ENCODE data around the gene TIAM1.

Gene TIAM1

DNA sequence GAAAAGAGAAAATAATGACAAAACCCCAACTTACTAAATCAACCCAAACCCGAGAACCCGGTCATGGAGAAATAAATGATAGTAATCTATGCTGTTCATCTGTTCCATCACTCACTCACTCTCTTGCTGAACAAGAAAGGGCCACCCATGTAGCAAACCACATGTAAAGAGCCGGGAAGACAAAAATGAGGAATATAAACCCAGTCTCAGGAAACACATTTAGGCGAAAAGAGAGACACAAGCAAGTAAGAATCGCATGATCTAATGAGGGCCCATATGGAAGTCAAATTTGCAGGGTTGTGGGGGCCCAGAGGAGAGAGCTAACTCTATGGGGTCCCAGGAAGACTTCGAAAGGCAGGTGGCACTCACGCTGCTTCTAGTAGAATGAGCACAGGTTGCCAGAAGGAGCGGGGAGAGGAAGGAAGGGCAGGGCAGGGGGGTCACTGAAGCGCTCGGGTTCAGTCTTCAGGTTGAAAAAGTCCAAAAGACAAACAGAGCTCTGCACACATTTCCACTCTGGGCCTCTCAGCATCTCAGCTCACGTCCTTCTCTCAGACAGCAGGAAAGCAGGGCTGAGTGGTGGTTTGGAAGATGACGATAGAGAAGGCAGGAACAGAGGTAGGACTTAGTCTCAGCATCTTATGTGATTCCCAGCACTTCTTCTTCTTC is 162.8 kb downstream of the TIAM1 start:
- DNase-seq = no peak

DNA sequence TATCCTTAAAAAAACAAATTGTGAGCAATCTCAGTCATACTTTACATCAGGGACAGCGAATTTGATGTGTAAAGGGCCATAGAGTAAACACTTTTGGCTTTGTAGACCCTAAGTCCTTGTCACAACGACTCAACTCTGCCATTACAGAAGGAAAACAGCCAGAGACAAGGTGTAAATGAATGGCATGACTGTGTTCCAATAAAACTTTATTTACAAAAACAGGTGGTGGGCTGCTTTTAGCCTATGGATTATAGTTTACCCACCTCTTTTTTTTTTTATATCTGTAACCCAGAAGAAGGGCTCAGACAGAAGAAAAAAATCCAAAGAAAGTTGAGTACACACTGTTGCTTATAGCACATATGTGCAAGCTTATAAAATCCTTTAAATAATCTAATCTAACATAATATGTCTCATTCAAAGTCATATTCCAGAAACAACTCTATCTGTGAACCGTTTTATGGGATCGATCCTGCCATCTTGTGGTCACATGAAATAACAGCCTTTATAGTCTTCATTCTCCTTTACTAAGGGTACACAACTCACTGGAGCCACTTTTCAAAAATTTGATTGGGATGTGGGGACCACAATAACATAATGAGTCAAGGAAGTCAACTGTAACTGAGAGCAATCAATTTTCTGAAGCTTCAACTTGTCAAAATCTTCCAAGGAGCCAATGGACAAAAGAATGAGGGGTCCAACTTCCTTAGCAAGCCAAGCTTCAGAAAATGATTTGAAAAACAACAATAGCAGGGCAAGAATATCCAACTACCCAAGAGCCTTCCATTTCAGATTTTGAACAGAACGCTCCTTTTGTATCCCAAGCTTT is 163.6 kb downstream of the TIAM1 start:
- peak in 4 of 56 donors; percentile 15 to 45 (median 16) for DNase-seq

DNA sequence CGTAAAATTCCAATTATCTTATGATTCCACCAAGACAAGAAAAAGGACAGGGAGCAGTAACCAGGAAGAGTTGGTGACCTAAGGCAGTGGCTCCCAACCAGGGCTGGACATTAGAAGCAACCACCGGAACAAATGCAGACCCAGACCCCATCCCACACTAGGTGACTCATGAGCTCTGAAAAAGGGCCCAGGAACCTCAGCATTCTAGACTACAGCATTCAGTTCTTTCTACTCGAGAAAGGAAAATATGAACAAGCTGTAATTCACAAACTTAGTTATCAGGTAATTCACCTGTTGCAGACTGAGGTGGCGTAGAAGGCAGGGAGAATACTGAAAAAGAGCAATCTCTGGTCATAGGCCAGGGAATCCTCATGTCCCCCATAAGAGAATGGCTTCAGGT is 167.3 kb downstream of the TIAM1 start:
- DNase-seq = no peak

DNA sequence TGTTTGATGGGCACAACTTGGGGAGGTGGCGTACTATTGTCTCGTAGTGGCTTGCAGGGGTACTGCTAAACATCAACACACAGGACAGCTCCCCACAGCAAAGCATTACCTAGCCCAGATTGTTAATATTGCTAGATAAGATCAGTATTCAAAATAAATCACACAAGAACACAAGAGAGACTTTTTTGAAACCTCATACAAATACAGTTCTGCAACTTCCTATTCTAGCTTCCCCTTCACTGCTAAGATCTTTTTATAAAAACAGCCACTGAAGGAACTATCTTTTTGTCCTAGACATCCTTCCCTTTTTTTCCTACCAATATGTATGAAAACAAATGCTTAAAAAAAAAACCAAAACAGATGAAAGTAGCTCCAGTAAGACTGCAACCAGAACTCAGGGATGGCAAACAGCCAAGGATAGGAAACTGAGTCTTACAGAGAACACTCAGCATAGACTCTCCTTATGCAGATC is 167.9 kb downstream of the TIAM1 start:
- no peak for DNase-seq

DNA sequence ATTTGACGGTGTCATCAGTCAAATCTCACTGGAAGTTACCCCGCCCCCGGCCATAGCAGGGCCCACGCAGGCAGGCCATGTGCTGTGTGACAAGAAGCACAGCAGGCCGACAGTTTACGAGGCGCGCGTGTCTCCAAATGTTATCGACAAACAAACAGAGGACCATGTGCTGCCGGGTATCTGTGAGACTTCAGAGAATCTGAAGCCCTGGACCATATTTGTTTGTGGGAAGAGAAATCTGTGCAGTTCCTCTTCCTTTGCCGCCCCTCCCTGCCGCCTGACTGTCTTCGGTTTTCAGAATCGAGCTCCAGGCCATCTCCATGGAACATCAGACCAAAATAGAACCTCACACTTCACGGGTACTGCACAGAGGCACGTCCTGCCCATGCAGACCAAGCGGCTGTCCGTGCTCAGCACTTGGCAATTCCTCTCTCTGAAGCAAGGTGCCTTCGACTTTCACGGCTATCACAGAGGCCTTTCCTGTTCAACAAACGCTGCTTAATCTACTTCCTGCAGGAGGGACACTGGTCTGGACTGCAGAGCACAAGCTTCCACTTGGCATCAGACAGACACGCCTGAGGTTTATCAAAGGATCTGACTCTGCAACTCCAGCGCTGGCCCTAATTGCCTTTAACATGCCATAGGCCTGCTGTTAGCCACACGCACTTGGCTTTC is 170.0 kb downstream of the TIAM1 start:
- peak in 44 of 56 donors; percentile 13 to 89 (median 40) for DNase-seq

DNA sequence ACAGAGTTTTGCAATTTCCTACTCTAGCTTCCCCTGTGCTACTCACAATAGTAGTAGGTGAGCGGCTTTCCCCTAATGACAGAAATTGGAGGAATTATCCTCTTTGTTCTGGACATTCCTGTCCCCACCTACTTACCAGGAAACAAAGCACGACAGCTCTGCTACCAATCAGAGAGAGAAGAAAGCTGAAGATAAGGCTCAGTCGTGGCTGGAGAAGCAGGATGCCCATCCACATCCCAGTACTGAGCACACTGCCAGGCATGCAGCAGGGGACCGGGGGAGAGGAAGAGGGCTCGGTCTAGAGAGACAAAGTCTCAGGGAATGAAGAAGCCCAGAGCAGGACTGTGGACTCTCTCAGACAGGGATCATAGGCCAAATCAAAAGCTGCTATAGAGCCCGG is 171.7 kb downstream of the TIAM1 start:
- DNase-seq = no peak

DNA sequence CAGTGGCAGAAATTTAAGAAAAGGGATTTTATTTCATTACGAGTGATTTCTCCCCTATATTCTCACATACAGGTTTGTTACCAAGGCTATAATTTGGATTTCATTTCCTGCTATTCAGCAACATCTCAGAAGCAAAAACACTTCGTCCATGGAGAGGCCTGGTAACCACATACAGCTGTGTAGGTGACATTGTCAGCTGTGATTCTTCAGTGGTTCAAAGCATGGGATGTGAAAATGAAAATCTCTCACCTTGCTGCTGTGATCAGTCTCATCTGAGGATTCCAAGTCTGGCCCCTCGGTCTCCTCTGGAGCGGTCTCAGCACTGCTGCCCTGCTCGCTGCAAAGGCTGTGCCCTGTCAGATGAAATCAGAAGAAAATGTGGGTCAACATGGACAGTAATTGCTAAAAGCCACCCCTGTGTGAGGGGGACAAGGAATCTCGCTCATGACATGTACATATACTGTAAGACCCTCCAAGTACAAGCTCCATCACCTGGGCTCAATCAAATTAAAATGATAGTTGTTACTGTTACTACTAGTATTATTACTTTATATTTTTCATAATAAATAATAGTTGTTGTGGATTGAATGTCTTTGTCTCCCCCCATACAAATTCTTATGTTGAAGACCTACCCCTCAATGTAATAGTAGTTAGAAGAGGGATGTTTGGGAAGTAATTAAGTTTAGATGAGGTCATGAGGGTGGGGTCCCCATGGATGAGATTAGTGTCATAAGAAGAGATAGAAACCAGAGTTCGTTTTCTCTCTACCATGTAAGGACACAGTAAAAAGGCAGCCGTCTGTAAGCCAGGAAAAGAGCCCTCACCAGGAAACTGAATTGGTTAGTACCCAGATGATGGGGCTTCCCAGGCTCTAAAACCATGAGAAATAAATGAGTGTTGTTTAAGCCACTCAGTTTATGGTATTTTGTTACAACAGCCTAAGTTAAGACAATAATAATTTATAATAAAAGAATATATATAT is 179.1 kb downstream of the TIAM1 start:
- DNase-seq = no peak

DNA sequence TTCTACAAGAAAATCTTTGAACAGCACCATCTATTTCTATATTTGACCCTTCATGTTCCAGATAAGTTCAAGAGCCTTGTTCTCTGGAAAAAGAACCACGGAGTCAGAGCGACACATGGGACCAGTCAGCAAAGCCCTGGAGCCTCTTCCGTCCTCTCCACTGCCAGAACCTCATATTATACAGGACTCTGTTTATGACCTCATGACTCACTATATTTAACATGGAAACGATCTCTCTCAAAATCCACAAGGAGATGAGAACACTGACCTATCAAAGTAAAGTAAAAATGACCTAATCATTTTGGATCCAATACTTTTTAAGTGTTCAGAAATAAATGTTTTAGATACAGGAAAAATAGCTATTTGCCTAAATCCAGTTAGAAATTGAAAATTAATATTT is 181.2 kb downstream of the TIAM1 start:
- no peak for DNase-seq

DNA sequence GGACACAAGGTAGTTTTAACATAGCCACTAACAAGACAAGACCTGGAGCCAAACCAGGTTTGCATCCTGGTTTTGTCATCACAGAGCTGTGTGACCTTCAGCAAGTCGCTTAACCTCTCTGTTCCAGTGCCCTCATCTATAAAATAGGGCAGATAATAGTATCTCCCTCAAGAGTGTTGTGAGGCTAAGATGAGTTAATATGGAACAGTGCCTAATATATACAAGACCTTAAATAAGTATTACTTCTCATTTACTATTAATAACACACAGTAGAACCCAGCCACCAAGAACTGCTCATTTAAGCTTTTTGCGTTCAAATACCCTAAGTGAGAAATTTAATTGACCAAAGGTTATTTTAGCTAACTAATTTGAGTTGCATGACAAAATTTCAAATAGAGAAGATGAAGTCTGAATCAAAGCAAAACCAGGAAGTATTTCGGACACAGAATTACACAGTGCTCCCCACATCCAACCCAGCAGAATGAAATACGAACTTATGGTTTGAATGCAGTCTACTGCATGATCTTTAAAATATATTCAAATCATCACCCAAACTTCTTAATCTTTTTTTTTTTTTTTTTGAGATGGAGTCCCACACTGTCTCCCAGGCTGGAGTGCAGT is 181.9 kb downstream of the TIAM1 start:
- DNase-seq = no peak

DNA sequence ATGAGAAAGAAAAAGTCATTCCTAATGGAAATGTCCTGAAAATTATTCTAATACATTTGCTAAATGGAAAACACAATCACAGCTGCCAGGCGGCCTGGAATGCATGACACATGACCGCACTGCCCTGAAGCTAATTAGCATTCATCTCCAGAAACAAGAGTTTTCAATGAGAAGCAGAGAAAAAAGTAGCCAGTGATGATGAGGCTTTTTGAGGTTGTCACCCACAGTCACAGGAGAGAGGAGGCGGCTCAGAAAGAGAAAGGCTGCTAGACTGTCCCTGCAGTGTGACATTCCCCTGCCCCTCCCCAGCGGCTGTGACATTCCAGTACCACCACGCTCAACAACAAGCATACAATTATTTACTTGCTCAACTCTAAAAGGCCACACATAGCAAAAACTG is 182.9 kb downstream of the TIAM1 start:
- DNase-seq = peak in 45 of 56 donors; percentile 7 to 77 (median 40)

DNA sequence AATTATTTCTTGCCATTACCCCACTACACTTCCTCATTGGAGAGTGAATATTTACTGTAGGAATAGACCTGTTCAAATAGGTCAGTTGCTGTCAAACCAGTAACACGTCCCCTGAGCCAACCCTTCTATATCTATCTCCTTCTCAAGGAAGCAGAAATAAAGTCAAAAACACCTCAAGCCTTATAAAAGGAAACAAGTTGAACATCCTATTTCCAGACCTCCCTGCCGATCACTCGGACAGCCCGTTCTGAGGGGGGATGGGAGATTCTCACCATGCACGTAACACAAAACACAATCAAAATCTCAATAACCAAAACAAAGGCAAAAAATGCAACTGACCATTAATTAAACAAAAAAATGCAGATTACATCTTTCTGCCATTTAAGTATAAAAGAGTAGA is 184.3 kb downstream of the TIAM1 start:
- DNase-seq = no peak

DNA sequence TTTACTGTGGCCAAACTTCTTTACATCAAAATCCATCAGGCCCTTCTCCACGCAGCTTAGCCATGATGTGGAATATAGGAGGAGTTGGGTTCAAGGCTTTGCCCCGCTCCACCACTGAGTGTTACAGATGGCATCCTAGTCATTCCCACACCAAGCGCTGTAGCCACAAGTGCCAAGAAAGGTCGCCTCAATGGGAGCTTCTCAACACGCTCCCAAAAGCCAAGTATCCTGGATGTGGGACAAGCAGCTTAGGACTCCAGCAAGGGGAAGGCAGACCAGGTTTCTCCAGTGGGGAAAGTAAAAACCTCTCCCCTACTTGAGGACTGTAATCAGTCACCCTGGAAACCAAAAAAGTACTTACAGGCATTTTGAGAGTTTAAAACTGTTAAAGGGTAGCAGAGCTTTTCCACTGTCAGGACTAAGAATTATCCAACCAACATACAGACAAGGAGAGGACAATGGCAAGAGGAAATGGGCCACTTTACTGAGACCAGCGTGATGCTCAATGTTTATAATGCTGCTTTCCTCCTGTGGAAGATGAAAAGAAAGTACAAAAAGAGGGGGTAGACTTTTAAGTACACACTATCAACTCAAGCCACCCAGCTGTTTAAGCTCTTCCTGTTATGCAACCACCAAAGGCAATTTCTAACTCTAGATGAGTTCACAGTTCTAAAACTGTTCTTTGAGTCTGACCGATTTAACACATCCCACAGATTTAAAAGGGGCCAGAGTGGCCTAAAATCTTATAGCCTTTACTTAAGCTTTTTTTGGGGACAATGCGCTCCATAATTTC is 185.1 kb downstream of the TIAM1 start:
- DNase-seq = peak in 1 of 56 donors; percentile 23

DNA sequence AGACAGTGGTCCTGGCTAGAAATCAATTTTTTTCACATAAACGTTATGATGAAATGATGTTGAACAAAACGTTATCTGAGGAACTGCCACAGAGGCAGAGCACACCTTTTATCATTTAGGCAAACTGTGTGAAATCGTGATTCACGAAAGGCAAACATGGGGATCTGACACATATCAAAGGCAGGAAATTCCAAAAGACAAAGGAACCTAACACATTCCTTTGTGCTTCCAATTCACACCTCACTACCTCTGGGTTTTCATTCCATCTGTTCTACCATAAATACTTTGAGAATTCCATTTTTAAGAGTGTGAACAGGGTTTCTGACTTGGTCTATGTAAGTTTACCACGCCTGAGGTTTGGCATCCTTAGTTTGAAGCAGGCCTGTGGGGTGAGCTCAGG is 186.3 kb downstream of the TIAM1 start:
- no peak for DNase-seq

DNA sequence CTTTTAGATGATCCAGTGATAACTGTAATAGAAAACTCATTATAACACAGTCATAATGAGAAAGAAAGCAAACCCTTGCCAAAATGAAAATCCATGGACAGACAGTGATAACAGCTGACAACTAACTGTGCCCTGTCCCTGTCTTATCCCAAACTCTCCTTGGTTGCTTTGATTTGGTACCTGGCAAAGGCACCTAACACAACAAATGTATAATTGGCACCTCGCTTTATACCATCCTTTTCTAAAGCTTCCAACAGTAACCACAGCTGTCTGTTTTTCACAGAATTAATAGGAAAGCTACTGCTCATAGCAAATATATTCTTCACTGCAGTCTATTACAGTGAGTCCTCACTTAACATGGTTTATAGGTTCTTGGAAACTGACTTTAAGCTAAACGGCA is 187.4 kb downstream of the TIAM1 start:
- DNase-seq = no peak

DNA sequence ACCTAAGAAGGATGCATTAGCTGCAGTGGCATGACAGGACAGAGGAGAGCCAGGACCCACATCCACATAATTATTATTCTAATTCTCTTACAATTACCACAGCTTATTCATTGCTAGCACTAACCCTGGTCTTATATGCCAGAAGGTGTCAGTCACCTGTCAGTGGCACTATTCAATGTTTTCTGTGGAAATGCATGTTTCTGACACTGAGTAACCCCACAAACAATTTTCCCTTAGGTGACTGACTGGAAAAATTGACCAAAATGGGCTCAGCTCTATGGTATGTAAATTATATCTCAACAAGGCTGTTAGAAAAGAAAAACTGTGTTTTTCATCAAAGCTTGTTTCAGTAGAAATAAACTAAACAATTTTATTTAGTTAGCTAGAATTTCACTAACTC is 187.9 kb downstream of the TIAM1 start:
- DNase-seq = no peak

DNA sequence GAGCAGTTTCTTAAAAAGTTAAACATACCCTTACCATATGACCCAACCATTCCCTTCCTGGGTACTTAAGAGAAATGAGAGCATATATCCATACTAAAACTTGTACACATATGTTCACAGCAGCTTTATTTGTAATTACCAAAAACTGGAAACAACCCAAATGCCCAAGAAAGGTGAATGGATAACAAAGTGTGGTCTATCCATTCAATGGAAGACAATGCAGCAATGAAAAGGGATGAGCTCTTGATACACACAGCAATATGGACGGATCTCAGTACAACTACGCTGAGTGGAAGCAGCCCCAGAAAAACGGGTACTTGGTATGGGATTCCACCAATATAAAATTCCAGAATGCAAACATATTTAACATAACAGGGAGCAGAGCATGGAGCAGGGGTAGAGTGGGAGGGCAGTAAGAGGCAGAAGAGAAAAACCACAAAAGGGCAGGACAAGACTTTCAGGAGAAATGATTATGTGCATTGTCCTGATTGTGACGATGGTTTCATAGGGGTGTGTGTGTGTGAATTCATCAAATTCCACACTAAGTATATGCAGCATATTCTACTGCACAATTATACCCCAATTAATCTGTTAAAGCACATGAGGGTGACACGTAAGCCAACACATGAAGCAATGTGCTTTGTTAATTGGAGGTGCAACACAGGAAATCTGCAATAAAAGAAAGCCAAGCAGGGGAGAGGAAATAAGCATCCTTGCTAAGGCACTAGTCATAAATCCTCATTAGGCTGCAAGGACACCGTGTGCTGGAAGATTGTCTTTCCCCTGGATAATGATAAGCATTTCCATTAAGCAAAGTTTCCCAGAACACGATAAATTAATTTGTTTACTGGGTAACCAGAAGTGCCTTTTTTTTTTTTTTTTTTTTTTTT is 192.7 kb downstream of the TIAM1 start:
- no peak for DNase-seq

DNA sequence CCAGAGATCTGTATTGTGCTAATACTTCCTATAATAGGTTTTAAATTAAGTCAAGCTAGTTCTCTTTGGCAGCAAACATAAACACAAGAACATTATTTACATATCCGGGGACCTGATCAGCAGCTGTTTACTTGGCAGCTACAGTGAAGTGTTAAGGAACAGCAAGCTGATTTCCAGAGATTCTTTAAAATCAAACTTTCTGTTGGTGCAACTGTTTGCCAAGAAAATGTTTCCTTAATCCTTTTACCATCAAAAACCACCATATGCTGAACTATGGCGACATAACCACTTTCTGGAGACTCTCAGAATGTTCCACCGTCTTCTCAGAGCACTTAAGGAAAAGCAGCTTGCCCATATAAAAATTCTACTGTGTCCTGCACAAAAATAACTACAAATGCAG is 198.8 kb downstream of the TIAM1 start:
- DNase-seq = no peak

DNA sequence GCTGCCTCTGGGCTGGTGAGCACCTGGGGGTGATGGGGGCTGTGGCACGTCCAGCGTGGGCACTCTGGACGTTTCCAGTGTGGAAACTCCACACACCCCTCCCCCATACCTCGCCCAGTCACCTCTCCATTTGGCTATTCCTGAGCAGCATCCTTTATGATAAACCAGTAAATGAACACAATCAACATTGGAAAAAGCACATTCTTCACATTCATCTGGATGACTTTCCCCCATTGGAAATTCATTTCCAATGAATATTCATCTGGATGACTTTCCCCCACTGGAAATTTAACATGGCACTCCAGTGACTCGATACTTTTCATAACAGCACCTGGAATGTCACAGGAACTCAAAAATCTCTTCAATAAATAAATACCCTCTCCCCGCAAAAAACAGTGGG is 201.0 kb downstream of the TIAM1 start:
- DNase-seq = no peak

DNA sequence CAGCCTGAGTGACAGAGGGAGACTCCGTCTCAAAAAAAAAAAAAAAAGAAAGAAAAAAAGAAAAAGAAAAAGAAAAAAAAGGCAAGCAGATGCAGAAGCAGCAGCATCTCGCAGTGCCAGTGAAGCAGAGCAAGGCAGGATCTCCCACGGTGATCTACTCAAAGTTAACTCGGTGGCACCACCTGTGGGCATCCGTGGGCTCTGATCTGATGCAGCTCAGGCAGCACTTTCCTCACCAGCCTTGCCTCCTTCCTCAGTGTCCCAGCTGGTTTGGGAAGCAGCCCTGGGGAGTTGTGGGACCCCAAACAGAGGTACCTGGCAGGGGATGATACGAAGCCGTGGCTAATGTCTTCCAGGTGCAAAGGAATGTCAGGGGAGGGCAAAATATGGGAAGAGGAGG is 201.5 kb downstream of the TIAM1 start:
- DNase-seq = no peak
